ENCODE data around the gene CLPSL2.

CLPSL2 gene

GRCh38 chr6:35797837-35798526 lies 21.6 kb downstream of the CLPSL2 start:
- TF ChIP-seq ZFX (IDR thresholded peaks at IDR 0.05; ENCODE audit: borderline replicate concordance): no peak
- no peak for TF ChIP-seq CTCF (IDR thresholded peaks at IDR 0.05)

GRCh38 chr6:35798706-35799105 lies 22.3 kb downstream of the CLPSL2 start:
- TF ChIP-seq CTCF (IDR thresholded peaks at IDR 0.05) (no peak), ZFX (IDR thresholded peaks at IDR 0.05; ENCODE audit: borderline replicate concordance) (no peak)
- H3K27ac ChIP-seq: no peak overlapping the region

More at GRCh38 chr6:35797837-35798526, 21.6 kb downstream of the CLPSL2 start:
- no peak overlapping the region for H3K27ac ChIP-seq

GRCh38 chr6:35801148-35801547 lies 24.8 kb downstream of the CLPSL2 start:
- no peak overlapping the region for H3K27ac ChIP-seq
- TF ChIP-seq ZFX (IDR thresholded peaks at IDR 0.05; ENCODE audit: borderline replicate concordance): no peak
- no peak for TF ChIP-seq CTCF (IDR thresholded peaks at IDR 0.05)

GRCh38 chr6:35804996-35805736 lies 28.8 kb downstream of the CLPSL2 start, which contains the start of gene LHFPL5:
Gene LHFPL5 (plus strand): TSS chr6:35805352. CDS start chr6:35805671, 319 bp downstream.
- TF ChIP-seq CTCF (IDR thresholded peaks at IDR 0.05): peak; percentile 6; the same call in 1 of the 2 replicates
- TF ChIP-seq ZFX (IDR thresholded peaks at IDR 0.05; ENCODE audit: borderline replicate concordance): no peak
- no peak within 1 kb of the TSS for H3K27ac ChIP-seq

GRCh38 chr6:35808688-35809087 lies 32.3 kb downstream of the CLPSL2 start:
- no peak overlapping the region for H3K27ac ChIP-seq
- no peak for TF ChIP-seq ZFX (IDR thresholded peaks at IDR 0.05; ENCODE audit: borderline replicate concordance)
- no peak for TF ChIP-seq CTCF (IDR thresholded peaks at IDR 0.05)

- no peak for TF ChIP-seq CTCF (IDR thresholded peaks at IDR 0.05)
- no peak for TF ChIP-seq ZFX (IDR thresholded peaks at IDR 0.05; ENCODE audit: borderline replicate concordance)
- H3K27ac ChIP-seq: no peak overlapping the region
Observed at GRCh38 chr6:35809809-35810208, 33.4 kb downstream of the CLPSL2 start.
